LNCAP (cell line): ENCODE data around the gene SUOX.

Experiments used
- TF ChIP-seq, protein P1 (sequence below): fragments of 450-650 bp; IDR thresholded peaks from 2 replicates; pipeline ENCODE4 v1.5.1; 2017; ENCODE audit warnings: mild to moderate bottlenecking

SUOX gene

DNA sequence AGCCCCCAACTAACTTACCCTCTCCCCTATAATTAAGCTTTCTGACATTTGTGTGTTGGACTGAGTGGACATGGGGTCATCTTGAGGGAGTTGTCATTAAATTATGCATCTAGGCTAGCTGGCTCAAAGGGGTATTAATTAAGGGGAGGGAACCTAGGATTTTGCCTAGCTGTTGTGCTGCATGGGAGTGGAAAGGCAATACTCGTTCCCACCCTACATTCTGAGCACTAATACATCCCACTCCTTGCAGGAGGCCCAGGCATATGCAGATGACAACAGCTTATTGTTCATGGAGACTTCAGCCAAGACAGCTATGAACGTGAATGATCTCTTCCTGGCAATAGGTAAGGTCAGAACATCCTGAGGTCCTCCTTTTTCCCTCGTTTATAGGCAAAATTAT lies 6.0 kb upstream of the SUOX start:
- TF ChIP-seq, protein P1, sequence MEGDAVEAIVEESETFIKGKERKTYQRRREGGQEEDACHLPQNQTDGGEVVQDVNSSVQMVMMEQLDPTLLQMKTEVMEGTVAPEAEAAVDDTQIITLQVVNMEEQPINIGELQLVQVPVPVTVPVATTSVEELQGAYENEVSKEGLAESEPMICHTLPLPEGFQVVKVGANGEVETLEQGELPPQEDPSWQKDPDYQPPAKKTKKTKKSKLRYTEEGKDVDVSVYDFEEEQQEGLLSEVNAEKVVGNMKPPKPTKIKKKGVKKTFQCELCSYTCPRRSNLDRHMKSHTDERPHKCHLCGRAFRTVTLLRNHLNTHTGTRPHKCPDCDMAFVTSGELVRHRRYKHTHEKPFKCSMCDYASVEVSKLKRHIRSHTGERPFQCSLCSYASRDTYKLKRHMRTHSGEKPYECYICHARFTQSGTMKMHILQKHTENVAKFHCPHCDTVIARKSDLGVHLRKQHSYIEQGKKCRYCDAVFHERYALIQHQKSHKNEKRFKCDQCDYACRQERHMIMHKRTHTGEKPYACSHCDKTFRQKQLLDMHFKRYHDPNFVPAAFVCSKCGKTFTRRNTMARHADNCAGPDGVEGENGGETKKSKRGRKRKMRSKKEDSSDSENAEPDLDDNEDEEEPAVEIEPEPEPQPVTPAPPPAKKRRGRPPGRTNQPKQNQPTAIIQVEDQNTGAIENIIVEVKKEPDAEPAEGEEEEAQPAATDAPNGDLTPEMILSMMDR, result no peak

DNA sequence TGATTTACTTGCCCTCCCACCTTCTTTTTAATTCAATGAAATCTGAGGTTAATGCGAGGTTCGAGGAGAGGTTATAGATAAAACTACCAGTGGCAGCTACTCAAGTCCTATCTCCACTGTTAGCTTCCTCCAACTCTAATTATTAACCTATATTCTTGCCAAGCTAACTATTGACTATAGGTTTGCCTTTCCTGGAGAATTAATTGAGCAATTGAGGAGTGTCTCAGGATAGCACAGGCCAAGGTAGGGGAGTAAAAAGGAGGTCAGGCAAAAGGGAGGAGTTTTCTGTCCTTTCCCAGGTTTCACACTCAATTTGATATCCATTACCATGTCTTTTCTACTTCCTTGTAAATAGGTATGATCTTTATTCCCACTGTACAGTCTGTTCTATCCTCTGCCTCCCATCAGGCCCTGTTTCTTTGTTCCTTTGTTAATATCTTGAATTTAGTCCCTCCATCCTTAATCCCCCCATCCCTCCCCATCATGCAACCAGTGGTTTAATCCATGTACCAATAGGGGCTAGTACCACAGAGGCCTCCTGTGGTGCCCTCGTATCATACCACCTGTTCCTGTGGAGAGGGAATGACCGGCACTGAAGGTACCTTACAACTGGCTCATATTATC lies 3.7 kb upstream of the SUOX start:
- TF ChIP-seq, protein P1, result no peak

DNA sequence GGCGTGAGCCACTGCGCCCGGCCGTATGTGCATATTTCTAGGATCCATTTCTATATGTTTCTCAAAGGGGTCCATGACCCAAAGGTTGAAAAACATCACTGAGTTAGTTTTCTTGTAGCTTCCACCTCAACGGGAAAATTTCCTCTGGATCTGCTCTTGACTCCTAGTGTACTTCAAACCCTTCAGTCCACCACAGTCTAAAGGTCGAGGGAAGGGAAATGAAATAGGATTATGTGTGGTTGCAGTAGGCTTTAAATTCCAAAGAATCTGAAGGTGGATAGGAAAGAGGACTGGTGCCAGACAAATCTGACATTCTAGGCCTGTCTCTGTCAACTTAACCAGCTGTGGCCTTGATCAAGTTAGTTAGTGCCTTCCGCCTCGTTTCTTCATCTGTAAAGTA lies 1.7 kb upstream of the SUOX start:
- TF ChIP-seq, protein P1, result no peak

DNA sequence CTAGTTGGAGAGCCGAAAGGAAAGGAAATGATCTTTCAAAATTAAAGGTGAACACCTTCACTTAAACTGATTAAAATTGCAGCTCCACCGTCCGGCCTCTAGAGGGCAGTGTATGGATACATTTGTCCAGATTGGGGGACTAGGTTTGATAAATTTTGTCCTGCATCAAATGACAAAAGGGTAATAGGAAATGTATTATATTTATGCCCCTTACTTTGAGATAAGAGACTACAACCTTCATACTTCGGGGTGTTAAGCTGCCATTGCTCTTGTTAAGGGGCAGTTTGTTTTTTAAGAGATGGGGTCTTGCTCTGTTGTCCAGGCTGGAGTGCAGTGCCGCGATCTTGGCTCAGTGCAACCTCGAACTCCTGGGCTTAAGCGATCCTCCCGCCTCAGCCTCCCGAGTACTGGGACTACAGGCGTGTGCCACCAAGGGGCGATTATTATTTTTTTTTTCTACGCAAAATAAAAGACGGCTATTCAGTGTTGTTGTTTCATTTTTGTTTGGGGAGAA lies 818 bp upstream of the SUOX start:
- TF ChIP-seq, protein P1, result peak; percentile 95

DNA sequence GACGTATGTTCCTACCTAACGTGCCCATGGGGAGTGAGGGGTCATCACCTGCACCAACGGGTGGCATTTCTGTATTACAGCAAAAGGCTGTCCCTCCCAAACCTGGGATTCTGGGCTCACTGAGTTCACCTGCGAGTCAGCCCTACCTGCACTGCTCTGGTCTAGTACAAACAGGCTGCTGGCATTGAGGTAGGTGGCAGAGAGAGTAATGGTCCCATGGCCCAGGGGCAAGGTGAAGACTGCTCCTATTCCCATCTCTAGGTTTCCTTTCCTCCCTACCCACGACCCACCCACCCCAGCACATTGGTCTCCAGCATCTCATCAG lies 421 bp downstream of the SUOX start:
- TF ChIP-seq, protein P1, result no peak

DNA sequence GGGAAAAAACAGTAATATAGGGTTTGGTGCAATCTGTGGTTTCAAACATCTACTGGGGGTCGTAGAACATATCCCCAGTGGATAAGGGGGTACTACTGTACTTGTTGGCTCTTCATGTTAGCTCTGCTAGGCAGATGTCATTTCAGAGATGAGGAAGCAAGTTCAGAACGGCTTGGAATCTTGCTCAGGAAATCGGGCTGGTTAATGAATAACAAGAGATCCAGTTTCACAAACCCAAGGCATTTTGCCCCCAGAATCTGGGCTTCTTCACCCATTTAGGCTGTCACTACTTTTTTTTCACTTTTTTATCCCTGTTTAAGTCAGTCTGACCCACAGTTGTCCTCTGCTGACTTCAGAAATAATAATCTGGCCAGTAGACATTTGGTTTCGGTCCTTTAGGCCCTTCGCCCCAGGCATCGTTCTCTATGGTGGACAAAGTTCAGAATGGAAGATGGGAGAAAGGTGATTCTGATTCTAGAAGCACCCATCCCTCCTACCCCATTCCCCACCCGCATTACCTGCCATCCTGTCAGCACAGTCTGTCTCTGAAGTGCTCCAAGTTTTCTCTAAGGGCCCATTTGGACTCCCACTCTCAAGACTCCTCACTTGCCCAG lies 4.5 kb downstream of the SUOX start:
- TF ChIP-seq, protein P1, result no peak

DNA sequence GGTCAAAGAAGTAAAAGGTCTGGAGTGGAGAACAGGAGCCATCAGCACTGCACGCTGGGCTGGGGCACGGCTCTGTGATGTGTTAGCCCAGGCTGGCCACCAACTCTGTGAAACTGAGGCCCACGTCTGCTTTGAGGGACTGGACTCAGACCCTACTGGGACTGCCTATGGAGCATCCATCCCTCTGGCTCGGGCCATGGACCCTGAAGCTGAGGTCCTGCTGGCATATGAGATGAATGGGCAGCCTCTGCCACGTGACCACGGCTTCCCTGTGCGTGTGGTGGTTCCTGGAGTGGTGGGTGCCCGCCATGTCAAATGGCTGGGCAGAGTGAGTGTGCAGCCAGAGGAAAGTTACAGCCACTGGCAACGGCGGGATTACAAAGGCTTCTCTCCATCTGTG lies 7.1 kb downstream of the SUOX start:
- TF ChIP-seq, protein P1, result no peak
